Progenitor cell of endocrine pancreas (in vitro differentiated cells): ENCODE measurements around the gene APBA1. TPM values are rescaled to one million over a fixed set of nuclear protein-coding genes. Genes with fewer than 3 reads are reported as not detected.

Source experiments
- DNase-seq: peaks from one replicate; pipeline ENCODE4 v3.0.0; 2021; ENCODE audit warnings: low spot score; ENCODE audit not compliant: unreplicated experiment
- H3K27ac Mint-ChIP-seq: 2 replicates; pipeline ENCODE4 v1.8.0; 2021; ENCODE audit warnings: mild to moderate bottlenecking, moderate library complexity, mixed read lengths
- H3K27me3 Mint-ChIP-seq: 2 replicates; pipeline ENCODE4 v1.8.0; 2021; ENCODE audit warnings: mixed read lengths
- H3K36me3 Mint-ChIP-seq: 2 replicates; pipeline ENCODE4 v1.8.0; 2022; ENCODE audit warnings: mixed read lengths; ENCODE audit not compliant: insufficient read depth
- H3K4me1 Mint-ChIP-seq: 2 replicates; pipeline ENCODE4 v1.8.0; 2021; ENCODE audit warnings: low read depth, mixed read lengths
- H3K4me3 Mint-ChIP-seq: 2 replicates; pipeline ENCODE4 v1.8.0; 2021; ENCODE audit warnings: low read depth, mild to moderate bottlenecking, moderate library complexity, mixed read lengths
- H3K9me3 Mint-ChIP-seq: 2 replicates; pipeline ENCODE4 v1.8.0; 2021; ENCODE audit warnings: low read depth, mixed read lengths
- CTCF ChIP-seq: fragments of 200-600 bp; sonication (generic); IDR thresholded peaks from one replicate; pipeline ENCODE4 v1.5.0; 2021; ENCODE audit warnings: antibody characterized with exemption, mild to moderate bottlenecking; ENCODE audit not compliant: unreplicated experiment
- total RNA-seq: library from RNA; stranded (reverse); gene quantifications from 2 replicates; pipeline ENCODE4 v1.2.1, GENCODE V29; 2021

The APBA1 gene
- total RNA-seq, 1 donor from 2014 or later, result 1.8 TPM

- H3K9me3 Mint-ChIP-seq, result peaks cover 4% of the 10 kb centered on the region
- H3K4me1 Mint-ChIP-seq, result no peaks in the 10 kb centered on the region
- no peak overlapping the region for H3K27ac Mint-ChIP-seq
- H3K27me3 Mint-ChIP-seq, result no peaks in the 10 kb centered on the region
- no peaks in the 10 kb centered on the region for H3K36me3 Mint-ChIP-seq
- no peak for TF ChIP-seq CTCF
- no peak for DNase-seq
- H3K4me3 Mint-ChIP-seq, result no peak overlapping the region
Observed at GRCh38 chr9:69604568-69605219, 67.5 kb downstream of the APBA1 start.

GRCh38 chr9:69603656-69604055 lies 68.5 kb downstream of the APBA1 start:
- DNase-seq, result no peak
- no peak overlapping the region for H3K4me3 Mint-ChIP-seq
- H3K27ac Mint-ChIP-seq, result no peak overlapping the region
- no peaks in the 10 kb centered on the region for H3K27me3 Mint-ChIP-seq
- H3K4me1 Mint-ChIP-seq, result no peaks in the 10 kb centered on the region
- no peaks in the 10 kb centered on the region for H3K36me3 Mint-ChIP-seq
- H3K9me3 Mint-ChIP-seq, result peaks cover 4% of the 10 kb centered on the region
- TF ChIP-seq CTCF, result no peak

GRCh38 chr9:69602773-69603172 lies 69.4 kb downstream of the APBA1 start:
- Mint-ChIP-seq H3K27ac (no peak overlapping the region), H3K27me3 (no peaks in the 10 kb centered on the region), H3K4me1 (no peaks in the 10 kb centered on the region), H3K36me3 (no peaks in the 10 kb centered on the region), H3K4me3 (no peak overlapping the region), H3K9me3 (peaks cover 4% of the 10 kb centered on the region)
- TF ChIP-seq CTCF, result no peak
- DNase-seq, result no peak

GRCh38 chr9:69601698-69602097 lies 70.5 kb downstream of the APBA1 start:
- H3K4me3 Mint-ChIP-seq, result no peak overlapping the region
- no peaks in the 10 kb centered on the region for H3K36me3 Mint-ChIP-seq
- H3K27ac Mint-ChIP-seq, result no peak overlapping the region
- H3K9me3 Mint-ChIP-seq, result no peaks in the 10 kb centered on the region
- TF ChIP-seq CTCF, result no peak
- no peak for DNase-seq
- no peaks in the 10 kb centered on the region for H3K4me1 Mint-ChIP-seq
- no peaks in the 10 kb centered on the region for H3K27me3 Mint-ChIP-seq

- no peaks in the 10 kb centered on the region for H3K4me1 Mint-ChIP-seq
Observed at GRCh38 chr9:69600314-69601047, 71.7 kb downstream of the APBA1 start.

More at GRCh38 chr9:69600314-69601047, 71.7 kb downstream of the APBA1 start:
- H3K36me3 Mint-ChIP-seq, result no peaks in the 10 kb centered on the region
- H3K27ac Mint-ChIP-seq, result no peak overlapping the region
- no peaks in the 10 kb centered on the region for H3K27me3 Mint-ChIP-seq
- no peak for DNase-seq
- no peak overlapping the region for H3K4me3 Mint-ChIP-seq
- no peak for TF ChIP-seq CTCF
- no peaks in the 10 kb centered on the region for H3K9me3 Mint-ChIP-seq
